Activated naive CD4-positive, alpha-beta T cell treated with anti-CD3 and anti-CD28 coated beads, Interleukin-2, amount 50 U/mL, for 24 hours (primary cell): Measurements from ENCODE around the gene PEX12.
"Not testable (repeated sequence)": the region's sequence is repeated elsewhere in the genome, so short reads cannot be mapped to it uniquely, and the experiment has no call there.

Source experiments
- H3K27ac Mint-ChIP-seq: one replicate; pipeline ENCODE4 v1.8.0; 2021; ENCODE audit warnings: mild to moderate bottlenecking, mixed read lengths
- H3K27me3 Mint-ChIP-seq: one replicate; pipeline ENCODE4 v1.8.0; 2021; ENCODE audit warnings: mixed read lengths
- H3K36me3 Mint-ChIP-seq: one replicate; pipeline ENCODE4 v1.8.0; 2021; ENCODE audit warnings: mixed read lengths
- H3K4me1 Mint-ChIP-seq: one replicate; pipeline ENCODE4 v1.8.0; 2021; ENCODE audit warnings: mixed read lengths
- H3K4me3 Mint-ChIP-seq: one replicate; pipeline ENCODE4 v1.8.0; 2021; ENCODE audit warnings: mild to moderate bottlenecking, mixed read lengths
- H3K9me3 Mint-ChIP-seq: one replicate; pipeline ENCODE4 v1.8.0; 2021; ENCODE audit warnings: mixed read lengths

PEX12 gene

DNA sequence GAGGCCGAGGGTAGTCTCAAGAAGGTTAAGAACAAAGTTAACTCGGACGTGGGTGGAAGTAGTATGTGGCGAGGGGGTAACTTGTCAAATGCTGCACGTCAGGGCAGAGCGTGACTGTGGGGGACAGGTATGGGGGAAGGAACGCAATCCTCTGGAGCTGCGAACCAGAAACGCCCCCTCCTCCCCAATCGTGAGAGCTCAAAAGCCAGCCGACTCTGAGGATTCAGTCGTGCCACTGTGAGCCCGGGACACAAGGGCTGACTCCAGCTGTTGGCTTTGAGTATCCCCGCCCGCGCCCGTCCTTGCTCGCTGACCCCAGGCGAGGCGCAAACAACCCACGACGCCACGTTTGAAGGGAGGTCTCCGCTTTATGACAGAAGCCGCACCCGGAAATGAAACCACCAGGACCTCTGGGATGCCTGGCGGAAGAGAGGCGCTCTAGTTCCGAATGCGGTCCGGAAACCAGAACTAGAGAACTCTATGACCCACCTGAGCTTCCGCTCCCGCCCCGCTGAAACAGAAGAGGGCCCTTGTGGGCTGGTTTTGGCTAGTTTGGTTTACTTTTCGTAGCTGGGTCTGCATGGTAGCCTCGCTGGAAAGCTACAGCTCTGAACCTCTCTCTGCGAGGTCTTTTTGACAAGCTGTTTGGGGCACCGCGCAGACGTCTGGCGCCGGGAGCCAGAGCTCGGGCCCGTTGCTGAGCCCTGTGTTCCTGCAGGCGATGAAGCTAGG lies at the start of gene PEX12:
PEX12 (minus strand) TSS at position 375 of the 732 bp plus-strand sequence. CDS start 550 bp downstream, outside the sequence.
- peaks cover 8% of the 10 kb centered on the region for H3K36me3 Mint-ChIP-seq
- H3K4me1 Mint-ChIP-seq, result peaks cover 30% of the 10 kb centered on the region

DNA sequence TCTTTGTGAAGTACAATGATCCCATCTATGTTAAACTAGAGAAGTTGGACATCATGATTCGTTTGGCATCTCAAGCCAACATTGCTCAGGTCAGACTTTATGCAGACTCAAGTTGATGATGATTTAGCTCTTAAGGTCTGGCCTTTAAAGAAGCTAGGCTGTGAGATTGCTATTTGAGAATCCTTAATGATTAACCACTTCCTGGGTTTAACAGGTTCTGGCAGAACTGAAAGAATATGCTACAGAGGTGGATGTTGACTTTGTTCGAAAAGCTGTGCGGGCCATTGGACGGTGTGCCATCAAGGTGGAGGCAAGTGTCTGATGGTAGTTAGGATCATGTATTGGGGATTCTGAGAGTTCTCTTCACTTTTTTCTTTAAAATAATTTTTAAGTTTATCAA lies 49.0 kb upstream of the PEX12 start:
- Mint-ChIP-seq H3K36me3 (peaks cover 15% of the 10 kb centered on the region), H3K4me1 (peaks cover 4% of the 10 kb centered on the region), H3K9me3 (no peaks in the 10 kb centered on the region), H3K27me3 (no peaks in the 10 kb centered on the region), H3K27ac (no peak overlapping the region), H3K4me3 (no peak overlapping the region)

More for the DNA sequence above, at the start of gene PEX12:
- no peaks in the 10 kb centered on the region for H3K27me3 Mint-ChIP-seq
- H3K9me3 Mint-ChIP-seq, result no peaks in the 10 kb centered on the region
- H3K27ac Mint-ChIP-seq, result peak within 1 kb of the TSS; percentile 100
- H3K4me3 Mint-ChIP-seq, result peak within 1 kb of the TSS; percentile 100

DNA sequence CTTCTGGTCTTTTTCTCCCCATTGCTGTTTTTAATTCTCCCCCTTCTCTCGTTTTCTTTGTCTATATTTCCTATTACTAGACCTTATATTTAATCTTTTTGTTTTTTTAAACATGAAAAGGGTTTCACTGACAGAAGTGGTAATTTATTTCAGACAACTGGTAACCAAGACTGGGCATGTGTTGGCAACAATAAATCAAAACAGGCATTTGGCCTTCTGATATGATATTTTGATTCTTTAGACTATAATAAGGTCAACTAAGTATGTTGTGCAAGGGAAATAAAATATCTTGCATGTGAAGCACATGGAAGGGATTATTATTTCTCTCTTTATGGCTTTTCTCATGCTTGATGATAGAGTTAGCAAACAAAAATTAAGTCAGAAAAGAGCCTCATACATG lies 43.4 kb upstream of the PEX12 start:
- H3K4me3 Mint-ChIP-seq, result no peak overlapping the region
- no peak overlapping the region for H3K27ac Mint-ChIP-seq
- no peaks in the 10 kb centered on the region for H3K27me3 Mint-ChIP-seq
- H3K36me3 Mint-ChIP-seq, result peaks cover 9% of the 10 kb centered on the region
- H3K9me3 Mint-ChIP-seq, result no peaks in the 10 kb centered on the region
- H3K4me1 Mint-ChIP-seq, result peaks cover 4% of the 10 kb centered on the region

DNA sequence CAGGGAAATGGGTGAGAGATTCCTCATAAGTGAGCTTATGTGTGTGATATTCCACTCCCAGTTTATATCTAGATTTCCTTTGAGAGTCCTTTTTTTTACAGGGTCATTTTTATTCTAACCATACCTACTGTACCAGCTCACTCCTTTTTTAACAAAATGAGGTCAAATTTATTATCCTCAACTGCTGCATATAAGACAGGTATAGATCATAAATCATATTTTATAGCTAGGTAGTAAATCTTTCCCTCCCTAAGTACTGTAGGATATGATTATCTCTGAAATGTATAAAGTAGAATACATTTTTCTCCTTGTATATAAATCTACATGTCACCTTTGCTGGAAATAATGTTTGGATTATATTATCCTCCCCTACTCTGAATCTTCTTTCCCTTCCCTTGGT lies 40.3 kb upstream of the PEX12 start:
- Mint-ChIP-seq H3K4me3 (no peak overlapping the region), H3K36me3 (peaks cover 5% of the 10 kb centered on the region)

DNA sequence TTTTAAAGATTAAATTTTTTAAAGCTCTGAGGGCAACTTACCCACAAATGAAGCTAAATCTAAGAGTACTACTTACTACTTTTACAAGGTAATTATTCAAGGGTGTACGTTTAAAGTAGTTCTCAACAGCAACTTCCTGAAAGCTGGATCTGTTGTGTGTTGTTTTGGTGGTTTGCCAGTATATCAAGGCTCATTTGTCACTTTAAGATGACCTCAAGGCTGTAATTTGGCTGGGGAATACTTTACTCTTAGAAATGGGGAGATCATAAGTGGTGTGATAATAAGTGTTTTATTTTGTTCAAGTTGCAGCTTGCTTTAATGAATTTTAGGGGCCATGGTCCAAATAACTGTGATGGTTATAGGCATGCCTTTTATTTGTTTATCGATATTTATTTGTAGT lies 39.1 kb upstream of the PEX12 start:
- Mint-ChIP-seq H3K4me3 (no peak overlapping the region), H3K9me3 (no peaks in the 10 kb centered on the region), H3K4me1 (no peaks in the 10 kb centered on the region), H3K27ac (no peak overlapping the region), H3K36me3 (peaks cover 5% of the 10 kb centered on the region), H3K27me3 (no peaks in the 10 kb centered on the region)

More for the DNA sequence above, 40.3 kb upstream of the PEX12 start:
- no peaks in the 10 kb centered on the region for H3K4me1 Mint-ChIP-seq
- no peak overlapping the region for H3K27ac Mint-ChIP-seq
- no peaks in the 10 kb centered on the region for H3K9me3 Mint-ChIP-seq
- H3K27me3 Mint-ChIP-seq, result no peaks in the 10 kb centered on the region

DNA sequence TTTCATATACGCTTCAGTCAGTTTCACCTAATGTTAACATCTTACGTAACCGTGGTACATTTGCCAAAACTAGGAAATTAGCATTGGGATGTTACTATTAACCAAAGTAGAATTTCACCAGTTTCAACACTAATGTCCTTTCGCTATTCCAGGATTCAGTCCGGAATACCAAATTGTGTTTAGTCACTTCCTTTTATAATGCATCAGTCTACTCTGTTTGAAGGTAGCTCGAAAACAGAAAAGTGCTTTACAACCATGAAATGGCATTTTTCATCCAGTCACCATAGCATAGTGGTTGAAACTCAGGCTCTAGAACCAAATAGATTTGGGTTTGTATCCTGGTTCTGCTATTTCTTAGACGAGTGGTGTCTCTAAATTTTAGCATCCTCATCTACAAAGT lies 38.2 kb upstream of the PEX12 start:
- Mint-ChIP-seq H3K36me3 (peaks cover 5% of the 10 kb centered on the region), H3K9me3 (no peaks in the 10 kb centered on the region), H3K4me1 (no peaks in the 10 kb centered on the region), H3K27ac (no peak overlapping the region), H3K4me3 (no peak overlapping the region), H3K27me3 (no peaks in the 10 kb centered on the region)

DNA sequence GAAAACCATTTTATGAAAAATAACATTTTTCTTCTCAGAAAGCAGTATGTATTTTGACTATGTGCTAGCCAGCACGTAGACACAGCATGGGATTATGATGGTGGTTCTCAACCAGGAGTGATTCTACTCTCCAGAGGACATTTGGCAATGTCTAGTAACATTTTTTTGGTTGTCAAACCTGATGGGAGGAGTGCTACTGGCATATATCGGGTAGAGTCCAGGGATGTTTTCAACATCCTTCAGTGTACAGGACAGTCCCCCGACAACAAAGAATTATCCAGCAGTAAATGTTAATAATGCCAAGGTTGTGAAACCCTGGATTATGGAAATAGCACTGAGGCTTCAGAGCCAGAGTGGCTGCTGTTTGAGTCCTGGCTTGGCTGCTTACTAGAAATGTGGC lies 36.4 kb upstream of the PEX12 start:
- Mint-ChIP-seq H3K27me3 (no peaks in the 10 kb centered on the region), H3K9me3 (no peaks in the 10 kb centered on the region), H3K4me3 (no peak overlapping the region), H3K4me1 (no peaks in the 10 kb centered on the region), H3K36me3 (peaks cover 5% of the 10 kb centered on the region), H3K27ac (no peak overlapping the region)

DNA sequence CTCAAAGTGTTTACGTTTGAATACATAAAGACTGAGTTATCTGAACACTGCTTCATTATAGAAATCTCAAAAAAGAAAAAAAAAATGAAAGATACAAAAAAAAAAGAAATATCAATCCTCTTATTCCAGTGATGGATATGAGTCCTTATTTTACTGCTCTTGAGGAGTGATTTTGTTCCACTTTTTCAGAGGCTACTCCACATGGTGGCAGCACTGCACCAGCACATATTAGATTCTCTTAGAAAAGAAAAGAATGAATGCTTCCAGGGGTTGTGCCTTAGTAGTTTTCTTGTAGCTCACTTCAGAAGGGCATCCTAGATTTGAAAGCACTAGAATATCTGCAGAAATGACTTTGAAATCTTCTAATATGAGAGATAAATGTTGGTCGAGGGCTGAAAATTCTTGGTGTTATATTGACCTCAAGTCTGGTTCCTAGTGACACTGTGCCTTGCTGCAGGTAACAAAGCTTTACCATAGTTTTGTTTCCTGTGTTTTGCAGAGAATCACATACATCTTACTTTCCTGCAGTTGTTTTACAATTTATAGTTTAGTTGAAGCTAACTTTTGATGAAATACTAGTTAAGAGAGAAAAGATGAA lies 34.7 kb upstream of the PEX12 start:
- Mint-ChIP-seq H3K27ac (no peak overlapping the region), H3K4me1 (no peaks in the 10 kb centered on the region), H3K27me3 (no peaks in the 10 kb centered on the region), H3K36me3 (peaks cover 8% of the 10 kb centered on the region), H3K4me3 (no peak overlapping the region), H3K9me3 (no peaks in the 10 kb centered on the region)

DNA sequence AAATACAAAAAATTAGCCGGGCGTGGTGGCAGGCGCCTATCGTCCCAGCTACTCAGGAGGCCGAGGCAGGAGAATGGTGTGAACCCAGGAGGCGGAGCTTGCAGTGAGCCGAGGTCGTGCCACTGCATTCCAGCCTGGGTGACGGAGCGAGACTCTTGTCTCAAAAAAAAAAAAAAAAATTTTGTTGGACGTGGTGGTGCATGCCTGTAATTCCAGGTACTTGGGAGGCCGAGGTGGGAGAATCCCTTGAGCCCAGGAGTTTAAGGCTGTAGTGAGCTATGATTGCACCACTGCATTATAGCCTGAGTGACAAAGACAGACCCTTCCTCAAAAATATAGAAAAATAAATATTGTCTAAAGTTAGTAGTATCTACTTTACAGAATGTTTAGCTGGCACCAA lies 32.4 kb upstream of the PEX12 start:
- H3K27ac Mint-ChIP-seq, H3K27me3 Mint-ChIP-seq, H3K4me1 Mint-ChIP-seq, H3K9me3 Mint-ChIP-seq, H3K36me3 Mint-ChIP-seq, H3K4me3 Mint-ChIP-seq: not testable (repeated sequence)

DNA sequence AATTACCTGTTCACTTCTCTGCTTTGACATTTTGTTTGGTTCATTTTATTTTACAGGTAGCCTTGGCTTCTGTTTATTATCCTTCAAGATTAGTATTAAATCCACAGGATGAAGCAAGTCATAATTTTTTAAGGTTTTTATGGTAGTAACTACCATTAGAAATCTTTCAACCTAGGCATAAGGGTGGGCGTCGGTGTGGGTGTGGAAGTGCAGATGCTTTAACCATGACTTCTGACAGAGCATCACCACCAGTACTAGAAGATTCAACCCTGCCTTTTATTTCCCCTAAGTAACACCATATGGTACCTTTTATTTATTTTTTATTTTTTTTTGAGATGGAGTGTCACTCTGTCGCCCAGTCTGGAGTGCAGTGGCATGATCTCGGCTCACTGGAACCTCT lies 31.5 kb upstream of the PEX12 start:
- no peaks in the 10 kb centered on the region for H3K9me3 Mint-ChIP-seq
- H3K27me3 Mint-ChIP-seq, result no peaks in the 10 kb centered on the region
- H3K4me1 Mint-ChIP-seq, result no peaks in the 10 kb centered on the region
- H3K4me3 Mint-ChIP-seq, result no peak overlapping the region
- H3K27ac Mint-ChIP-seq, result no peak overlapping the region
- peaks cover 8% of the 10 kb centered on the region for H3K36me3 Mint-ChIP-seq

DNA sequence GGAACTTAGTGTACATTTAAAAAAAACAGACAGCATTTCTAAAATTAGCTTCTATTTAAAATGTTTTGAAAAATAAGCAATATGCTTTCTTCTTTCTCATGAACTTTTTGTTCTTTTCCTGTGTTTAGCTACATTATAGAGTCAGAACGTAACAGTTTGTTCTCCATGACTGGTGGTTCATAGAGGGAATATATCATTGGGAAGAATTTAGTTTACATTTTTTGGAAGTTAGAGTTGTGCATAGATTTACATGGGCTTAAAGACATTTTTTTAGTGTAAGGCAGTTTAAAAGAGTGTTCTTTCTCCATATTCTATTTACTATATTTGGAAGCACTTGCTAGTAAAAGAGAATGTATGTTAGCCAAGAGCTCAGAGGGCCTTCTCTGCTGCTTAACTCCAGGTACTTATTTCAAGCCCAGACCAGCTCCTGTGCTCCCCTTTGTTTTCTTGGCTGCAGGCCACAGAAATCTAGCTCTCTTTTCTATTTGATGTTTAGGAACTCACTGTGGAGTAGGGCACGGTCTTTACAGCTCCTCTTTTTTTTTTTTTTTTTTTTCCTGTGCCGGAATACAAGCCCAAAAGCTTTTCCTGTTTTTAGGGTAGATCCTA lies 29.0 kb upstream of the PEX12 start:
- peak overlapping the region; percentile 47 for H3K27ac Mint-ChIP-seq
- H3K27me3 Mint-ChIP-seq, result no peaks in the 10 kb centered on the region
- no peak overlapping the region for H3K4me3 Mint-ChIP-seq
- peaks cover 13% of the 10 kb centered on the region for H3K36me3 Mint-ChIP-seq
- H3K4me1 Mint-ChIP-seq, result peaks cover 5% of the 10 kb centered on the region
- H3K9me3 Mint-ChIP-seq, result no peaks in the 10 kb centered on the region

DNA sequence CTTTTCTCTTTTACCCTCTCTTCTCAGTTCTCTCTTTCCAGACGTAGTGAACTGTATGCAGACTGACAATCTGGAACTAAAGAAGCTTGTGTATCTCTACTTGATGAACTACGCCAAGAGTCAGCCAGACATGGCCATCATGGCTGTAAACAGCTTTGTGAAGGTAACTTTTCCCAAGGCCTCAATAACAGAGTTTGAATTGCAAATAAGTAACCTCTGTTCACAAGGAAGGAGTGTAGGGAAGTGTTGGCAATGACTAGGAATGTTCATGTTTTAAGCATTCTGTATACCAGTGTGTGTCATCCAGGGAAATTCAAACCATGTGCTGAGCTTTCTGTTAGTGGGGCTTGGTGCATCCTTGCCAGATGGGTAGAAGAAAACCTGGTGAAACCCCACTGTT lies 27.3 kb upstream of the PEX12 start:
- Mint-ChIP-seq H3K27ac (no peak overlapping the region), H3K27me3 (no peaks in the 10 kb centered on the region), H3K9me3 (no peaks in the 10 kb centered on the region), H3K4me1 (peaks cover 5% of the 10 kb centered on the region), H3K36me3 (peaks cover 15% of the 10 kb centered on the region), H3K4me3 (no peak overlapping the region)

DNA sequence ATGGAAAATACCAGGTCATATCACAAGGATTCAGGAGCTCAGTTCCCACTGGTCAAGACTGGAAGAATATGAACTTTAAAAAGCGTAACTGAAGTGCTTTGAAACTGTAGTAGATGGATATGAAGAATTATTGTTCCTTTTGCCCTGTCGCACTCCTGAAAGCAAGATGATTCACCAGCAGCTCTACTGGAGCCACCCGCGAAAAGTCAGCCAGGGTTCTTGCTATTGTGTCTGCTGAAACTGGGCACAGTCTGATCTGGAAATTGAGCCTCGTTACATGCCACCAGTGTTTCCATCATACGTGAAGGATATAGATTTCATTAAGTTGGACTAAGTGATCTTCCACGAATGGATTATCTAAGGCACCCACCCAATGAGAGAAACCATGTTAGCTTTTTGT lies 25.3 kb upstream of the PEX12 start:
- Mint-ChIP-seq H3K27me3 (no peaks in the 10 kb centered on the region), H3K27ac (no peak overlapping the region)

DNA sequence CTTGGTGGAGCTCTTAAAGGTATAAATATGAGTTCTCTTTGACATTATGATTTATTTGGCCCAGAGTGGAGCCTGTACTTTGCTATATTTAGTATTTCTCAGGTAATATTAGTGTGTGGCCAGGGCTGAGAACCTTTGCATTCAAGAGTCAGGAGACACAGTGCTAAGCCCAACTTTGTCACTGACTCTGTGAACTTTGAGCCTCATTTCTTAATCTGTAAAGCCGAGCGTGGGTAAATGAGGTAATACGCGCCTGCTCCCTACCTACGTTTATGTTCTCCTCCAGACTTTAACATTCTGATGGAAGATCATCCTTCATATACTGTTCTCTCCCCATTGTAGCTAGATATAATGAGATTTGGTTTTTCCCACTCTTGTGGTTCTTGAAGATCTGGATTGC lies 19.2 kb upstream of the PEX12 start:
- H3K27me3 Mint-ChIP-seq, result no peaks in the 10 kb centered on the region
- no peak overlapping the region for H3K4me3 Mint-ChIP-seq
- no peaks in the 10 kb centered on the region for H3K9me3 Mint-ChIP-seq
- H3K36me3 Mint-ChIP-seq, result peaks cover 15% of the 10 kb centered on the region
- H3K4me1 Mint-ChIP-seq, result peaks cover 10% of the 10 kb centered on the region
- no peak overlapping the region for H3K27ac Mint-ChIP-seq

More for the DNA sequence above, 25.3 kb upstream of the PEX12 start:
- Mint-ChIP-seq H3K4me3 (no peak overlapping the region), H3K4me1 (peaks cover 5% of the 10 kb centered on the region), H3K36me3 (peaks cover 10% of the 10 kb centered on the region), H3K9me3 (no peaks in the 10 kb centered on the region)

DNA sequence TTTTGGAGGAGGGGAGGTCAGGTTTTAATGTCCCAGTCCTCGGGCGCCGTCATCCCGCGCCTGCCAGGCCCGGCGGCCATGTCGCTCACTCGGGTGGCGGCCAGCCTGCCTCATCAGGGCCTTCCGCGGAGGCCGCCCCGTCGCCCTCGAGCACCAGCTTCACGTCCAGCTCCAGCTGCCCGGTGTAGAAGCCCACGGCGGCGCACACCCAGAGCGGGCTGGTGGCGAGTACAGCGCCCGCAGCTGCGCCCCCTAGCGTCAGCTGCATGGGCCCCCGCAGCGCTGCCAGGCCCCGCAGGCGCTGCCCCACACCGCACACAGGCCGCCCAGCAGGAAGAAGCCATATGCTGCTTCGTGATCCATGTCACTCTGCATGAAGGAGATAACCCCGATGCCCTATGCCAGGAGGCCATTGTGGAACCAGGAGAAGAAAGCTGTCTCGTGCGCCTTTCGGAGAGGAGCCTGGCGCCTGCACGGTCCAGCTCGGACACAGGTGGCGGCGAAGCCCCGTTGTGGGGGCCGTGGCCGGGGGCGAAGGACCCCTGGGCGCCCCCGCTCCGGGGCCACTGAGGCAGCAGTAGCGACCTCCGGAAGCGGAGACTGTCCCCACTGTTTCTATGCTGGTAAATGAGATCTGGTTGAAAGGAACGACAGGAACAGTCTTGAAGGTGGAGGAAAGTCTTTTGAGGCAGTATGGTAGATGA lies 18.3 kb upstream of the PEX12 start:
- Mint-ChIP-seq H3K4me1 (peaks cover 10% of the 10 kb centered on the region), H3K36me3 (peaks cover 15% of the 10 kb centered on the region), H3K27ac (no peak overlapping the region), H3K4me3 (no peak overlapping the region), H3K27me3 (no peaks in the 10 kb centered on the region), H3K9me3 (no peaks in the 10 kb centered on the region)

DNA sequence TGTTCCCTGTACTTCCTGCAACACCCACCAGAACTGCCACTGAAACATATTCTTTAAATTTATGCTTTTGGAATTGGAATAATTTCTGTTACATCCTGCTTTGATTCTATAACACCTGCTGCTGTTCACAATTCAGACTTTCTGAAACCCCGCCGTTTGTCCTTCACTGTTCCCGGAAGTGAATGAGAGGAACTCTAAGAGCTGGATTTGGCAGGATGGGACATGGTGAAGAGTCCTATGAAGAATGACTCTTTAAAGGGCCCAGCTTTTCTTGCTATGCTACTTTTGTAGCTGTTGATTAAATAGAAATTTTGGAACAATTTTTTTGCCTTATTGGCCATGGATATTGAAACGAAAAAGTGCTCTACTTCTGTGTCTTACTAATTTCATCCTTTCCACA lies 17.7 kb upstream of the PEX12 start:
- Mint-ChIP-seq H3K9me3 (no peaks in the 10 kb centered on the region), H3K27ac (no peak overlapping the region), H3K4me1 (peaks cover 10% of the 10 kb centered on the region), H3K4me3 (no peak overlapping the region), H3K36me3 (peaks cover 15% of the 10 kb centered on the region), H3K27me3 (no peaks in the 10 kb centered on the region)
